ENCODE data around the gene DCBLD2.

Gene DCBLD2, protein sequence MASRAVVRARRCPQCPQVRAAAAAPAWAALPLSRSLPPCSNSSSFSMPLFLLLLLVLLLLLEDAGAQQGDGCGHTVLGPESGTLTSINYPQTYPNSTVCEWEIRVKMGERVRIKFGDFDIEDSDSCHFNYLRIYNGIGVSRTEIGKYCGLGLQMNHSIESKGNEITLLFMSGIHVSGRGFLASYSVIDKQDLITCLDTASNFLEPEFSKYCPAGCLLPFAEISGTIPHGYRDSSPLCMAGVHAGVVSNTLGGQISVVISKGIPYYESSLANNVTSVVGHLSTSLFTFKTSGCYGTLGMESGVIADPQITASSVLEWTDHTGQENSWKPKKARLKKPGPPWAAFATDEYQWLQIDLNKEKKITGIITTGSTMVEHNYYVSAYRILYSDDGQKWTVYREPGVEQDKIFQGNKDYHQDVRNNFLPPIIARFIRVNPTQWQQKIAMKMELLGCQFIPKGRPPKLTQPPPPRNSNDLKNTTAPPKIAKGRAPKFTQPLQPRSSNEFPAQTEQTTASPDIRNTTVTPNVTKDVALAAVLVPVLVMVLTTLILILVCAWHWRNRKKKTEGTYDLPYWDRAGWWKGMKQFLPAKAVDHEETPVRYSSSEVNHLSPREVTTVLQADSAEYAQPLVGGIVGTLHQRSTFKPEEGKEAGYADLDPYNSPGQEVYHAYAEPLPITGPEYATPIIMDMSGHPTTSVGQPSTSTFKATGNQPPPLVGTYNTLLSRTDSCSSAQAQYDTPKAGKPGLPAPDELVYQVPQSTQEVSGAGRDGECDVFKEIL

DNA sequence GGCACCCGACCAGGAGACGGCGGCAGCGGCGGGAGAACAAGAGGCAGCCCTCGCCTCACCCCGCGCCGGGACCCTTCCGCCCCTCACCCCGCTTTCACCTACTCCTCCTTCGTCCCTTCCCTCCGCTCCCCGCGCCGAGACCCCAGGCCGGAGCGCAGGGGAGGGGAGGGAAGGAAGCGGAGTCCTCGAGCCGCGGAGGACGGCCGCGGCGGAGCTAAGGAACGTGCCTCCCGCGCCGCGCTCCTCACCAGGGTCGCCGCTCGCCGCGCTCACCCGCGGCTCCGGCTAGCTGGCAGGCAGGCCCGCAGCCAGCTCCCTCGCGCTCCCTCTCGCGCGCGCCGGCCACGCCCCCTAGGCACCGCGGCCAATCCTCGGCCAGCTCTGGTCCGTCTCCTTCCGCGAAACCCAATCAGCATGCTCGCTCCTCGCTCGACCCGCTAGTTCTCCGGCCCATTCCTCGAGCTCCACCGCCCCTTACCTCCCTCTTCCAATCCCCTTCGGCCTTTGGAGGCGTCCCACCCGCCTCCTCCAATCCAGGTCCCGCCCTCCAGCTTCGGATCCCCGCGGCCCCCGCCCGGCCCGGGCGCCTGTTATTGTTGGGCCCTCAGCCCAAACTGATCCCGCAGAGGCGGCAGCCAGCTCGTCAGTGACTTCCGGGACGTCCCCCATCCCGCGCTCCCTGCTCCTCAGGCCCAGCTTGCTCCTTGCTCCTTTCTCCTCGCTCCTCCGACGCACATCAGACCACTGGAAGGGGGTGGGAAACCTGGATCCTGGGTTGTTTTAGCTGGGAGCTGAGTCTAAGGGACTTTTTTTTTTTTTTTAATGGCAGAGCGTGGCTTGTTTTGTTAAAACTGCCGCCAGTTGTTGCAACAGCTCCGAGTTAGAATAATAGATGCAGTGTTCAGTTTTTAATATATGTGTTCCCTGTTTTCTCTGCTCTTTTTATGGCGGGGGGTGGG lies at the start of gene DCBLD2:
TSS of gene DCBLD2 (minus strand) at position 304 of the 959 bp plus-strand sequence. CDS start 369 bp downstream, outside the sequence.
- in situ Hi-C loops (cut with HindIII; ENCODE audit: low sequenced_read_pairs): no loop called here

DNA sequence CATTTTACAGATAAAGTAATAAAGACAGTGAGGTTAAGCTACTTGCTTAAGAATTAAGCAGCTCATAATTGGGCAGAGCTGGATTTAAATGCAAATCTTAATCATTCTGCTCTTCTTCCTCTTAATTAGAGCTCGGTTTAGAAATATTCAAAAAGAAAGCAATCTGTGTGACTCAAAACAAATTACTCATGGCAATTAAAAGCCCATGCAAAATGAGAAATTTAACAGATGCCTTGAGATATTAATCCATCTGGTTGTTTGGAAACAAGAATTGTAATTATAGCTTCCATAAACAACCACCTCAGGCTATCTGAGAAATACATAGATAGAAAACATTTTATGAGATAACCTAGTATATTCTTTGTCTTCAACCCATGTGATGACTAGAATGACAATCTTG lies 44.2 kb upstream of the DCBLD2 start:
- in situ Hi-C loops (cut with HindIII; ENCODE audit: low sequenced_read_pairs): no loop called here

DNA sequence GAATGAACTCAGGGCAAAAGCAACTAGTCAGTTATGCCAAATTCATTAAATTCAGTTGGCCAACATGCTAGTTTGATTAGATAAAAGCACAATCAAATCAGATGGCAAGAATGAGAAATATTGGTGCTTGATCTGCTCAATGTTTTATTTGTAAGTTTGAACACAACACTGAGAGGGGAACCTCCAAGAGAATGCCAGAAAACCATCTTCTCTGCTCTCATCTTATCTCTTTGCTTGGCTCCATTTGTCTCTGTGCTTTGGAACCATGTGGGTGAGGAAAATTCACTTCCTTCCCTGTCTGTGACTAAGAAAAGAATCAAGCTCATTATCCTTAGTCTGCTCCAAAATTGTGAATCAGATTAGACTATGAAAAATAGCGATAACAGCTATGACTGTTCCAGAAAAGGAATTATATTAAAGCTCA lies 43.6 kb upstream of the DCBLD2 start:
- in situ Hi-C loops (cut with HindIII; ENCODE audit: low sequenced_read_pairs): no loop called here

DNA sequence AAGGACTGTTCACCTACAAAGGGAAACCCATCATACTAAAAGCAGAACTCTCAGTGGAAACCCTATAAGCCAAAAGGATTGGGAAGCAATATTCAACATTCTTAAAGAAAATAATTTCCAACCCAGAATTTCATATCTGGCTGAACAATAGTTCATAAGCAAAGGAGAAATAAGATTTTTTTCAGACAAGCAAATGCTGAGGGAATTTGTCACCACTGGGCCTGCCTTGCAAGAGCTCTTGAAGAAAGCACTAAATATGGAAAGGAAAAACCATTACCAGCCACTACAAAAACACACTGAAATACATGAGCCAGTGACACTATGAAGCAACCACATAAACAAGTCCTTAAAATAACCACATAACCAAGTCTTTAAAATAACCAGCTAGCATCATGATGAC lies 28.9 kb upstream of the DCBLD2 start:
- in situ Hi-C loops (cut with HindIII; ENCODE audit: low sequenced_read_pairs): no loop called here

DNA sequence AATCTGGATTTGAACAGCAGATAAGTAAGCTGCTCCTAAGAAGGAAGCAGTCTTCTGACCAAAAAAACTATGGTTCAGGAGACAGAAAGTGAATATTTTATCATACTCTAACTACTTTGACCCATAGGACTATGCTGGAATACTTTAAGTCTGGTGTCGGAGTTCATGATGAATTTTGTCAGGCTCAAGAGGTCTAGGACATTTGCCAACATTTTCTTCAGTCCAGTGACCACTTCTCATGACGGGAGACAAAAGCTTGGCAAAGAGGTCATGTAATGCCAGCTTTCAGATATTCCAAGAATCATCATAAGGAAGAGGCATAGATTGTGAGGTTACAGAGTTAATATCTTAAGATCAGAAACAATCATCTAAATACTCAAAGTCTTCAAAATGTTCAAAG lies 20.5 kb upstream of the DCBLD2 start:
- in situ Hi-C loops (cut with HindIII; ENCODE audit: low sequenced_read_pairs): no loop called here

DNA sequence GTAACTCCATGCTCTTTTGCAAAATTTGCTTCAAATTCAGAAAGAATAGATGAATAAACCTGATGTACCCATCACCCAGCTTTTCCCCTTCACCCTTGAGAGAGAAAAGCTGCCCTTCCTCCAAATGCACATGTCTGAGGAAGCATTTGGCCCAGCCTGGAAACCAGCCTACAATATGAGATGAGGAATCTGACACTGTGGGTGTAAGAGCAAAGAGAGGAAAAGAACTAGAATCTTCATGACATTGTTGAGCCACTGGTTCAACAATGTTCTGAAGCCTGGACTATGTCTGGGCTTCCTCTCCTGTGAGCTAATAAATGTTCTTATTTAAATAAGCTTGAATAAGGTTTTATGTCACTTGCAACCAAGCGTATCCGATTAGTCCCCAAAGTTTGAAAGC lies 18.7 kb upstream of the DCBLD2 start:
- in situ Hi-C loops (cut with HindIII; ENCODE audit: low sequenced_read_pairs): no loop called here

DNA sequence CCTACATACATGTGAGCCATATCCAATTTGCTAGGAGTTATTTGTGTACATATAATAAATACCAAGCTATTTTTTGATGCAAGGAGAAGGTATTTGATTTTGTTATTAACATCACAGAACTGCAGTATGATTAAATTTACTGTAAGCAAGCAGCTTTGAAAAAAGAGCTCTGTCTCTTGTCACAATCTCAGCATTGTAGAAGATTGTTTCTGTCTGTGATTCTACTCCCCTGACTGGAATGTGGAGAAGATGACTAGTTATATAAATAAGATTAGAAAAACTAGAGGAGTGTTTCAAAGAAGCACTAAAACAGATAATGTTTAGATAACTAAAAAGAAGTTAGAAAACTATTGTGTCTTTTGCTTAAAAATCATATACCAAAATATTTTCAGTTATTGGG lies 17.1 kb upstream of the DCBLD2 start:
- in situ Hi-C loops (cut with HindIII; ENCODE audit: low sequenced_read_pairs): no loop called here

DNA sequence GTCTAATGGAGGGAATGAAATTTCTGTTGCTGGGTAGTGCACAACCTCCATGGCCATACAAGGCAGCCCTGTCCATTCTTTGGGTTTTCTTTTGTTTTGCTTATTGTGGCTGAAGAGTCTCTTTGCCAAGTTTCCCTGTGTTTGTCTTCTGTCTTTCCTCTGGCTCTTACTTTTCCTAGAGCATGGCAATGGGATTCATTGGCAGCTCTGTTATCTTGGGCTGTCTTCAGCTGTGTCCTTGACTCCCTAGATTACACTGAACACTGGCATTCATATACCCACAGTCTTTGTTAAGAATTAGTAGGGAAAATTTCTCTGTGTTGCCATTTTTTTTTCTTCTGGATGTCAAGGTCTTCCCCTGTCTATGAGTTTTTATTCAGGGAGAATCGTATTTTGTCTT lies 16.1 kb upstream of the DCBLD2 start:
- in situ Hi-C loops (cut with HindIII; ENCODE audit: low sequenced_read_pairs): no loop called here

DNA sequence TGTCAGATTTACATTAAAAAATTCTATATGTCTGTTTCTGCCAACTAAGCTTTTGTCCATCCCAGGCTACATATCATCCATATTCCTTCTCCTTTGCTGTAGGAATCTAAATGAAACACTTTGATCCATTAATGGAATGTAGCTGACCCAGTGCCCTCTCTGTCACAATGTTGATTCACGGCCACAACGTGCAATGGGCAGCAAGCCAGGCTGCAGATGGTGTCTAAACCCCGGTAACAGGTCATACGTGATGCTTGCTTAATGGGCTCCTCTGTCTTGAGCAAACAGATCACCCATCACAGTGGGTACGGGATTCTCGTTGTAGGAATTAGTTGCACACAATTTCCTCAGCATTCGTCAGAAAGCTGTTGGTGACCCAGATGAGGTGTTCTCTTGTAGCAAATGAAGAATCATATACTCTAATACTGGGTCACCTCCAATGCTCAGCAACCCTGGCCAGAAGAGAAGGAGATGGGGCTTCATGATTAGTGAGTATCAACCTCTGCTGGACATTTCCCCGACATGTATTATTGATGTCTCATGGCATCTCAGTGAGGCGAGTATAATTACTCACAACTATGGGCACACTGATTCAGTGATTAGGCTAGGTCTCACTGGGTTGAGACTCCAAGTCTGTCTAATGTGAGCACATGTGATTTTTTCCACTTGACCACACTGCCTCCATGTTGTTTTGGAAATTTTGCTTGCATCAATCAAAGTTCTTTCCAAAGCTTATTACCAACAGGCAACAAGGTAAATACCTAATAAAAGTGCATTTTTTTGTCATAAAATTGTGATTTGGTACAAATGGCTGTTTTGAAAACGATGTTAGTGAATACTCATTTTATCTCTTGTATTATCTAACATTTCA lies 12.9 kb upstream of the DCBLD2 start:
- in situ Hi-C loops (cut with HindIII; ENCODE audit: low sequenced_read_pairs): no loop called here

DNA sequence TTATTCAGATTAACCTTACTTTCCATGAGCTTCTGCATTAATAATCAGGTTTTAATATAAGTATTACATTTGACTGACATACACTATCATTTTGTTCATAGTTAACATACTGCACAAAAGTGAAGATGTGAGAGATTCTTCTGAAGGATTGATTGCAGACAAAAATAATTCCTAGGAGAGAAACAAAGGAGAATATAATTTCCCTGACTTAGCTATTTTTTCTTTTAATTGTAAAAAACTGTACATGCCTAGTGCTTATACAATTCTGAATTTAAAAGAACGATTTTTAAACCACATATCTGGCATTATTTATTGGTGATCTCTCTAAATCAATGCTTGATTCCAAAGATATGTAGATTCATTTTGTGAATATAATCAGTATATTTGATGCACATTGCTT lies 11.0 kb upstream of the DCBLD2 start:
- in situ Hi-C loops (cut with HindIII; ENCODE audit: low sequenced_read_pairs): no loop called here

DNA sequence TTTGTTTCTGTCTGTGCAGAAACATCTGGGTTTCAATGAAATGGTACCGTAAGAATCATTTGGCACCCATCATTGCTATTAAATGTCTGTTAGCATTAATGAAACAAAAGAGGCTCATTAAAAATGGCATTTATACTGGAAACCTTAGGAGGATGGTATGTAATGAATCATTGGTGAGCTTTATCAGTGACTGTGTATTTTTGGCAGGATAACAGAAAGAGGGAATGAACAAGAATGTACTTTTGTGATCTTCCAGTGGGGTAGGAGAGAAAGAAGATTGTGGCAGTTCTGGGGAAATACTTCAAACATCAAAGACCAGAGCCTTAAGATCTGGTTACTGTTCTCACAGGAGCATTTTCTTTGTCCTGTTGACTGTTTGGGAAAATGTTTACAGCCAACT lies 4.7 kb upstream of the DCBLD2 start:
- in situ Hi-C loops (cut with HindIII; ENCODE audit: low sequenced_read_pairs): no loop called here

DNA sequence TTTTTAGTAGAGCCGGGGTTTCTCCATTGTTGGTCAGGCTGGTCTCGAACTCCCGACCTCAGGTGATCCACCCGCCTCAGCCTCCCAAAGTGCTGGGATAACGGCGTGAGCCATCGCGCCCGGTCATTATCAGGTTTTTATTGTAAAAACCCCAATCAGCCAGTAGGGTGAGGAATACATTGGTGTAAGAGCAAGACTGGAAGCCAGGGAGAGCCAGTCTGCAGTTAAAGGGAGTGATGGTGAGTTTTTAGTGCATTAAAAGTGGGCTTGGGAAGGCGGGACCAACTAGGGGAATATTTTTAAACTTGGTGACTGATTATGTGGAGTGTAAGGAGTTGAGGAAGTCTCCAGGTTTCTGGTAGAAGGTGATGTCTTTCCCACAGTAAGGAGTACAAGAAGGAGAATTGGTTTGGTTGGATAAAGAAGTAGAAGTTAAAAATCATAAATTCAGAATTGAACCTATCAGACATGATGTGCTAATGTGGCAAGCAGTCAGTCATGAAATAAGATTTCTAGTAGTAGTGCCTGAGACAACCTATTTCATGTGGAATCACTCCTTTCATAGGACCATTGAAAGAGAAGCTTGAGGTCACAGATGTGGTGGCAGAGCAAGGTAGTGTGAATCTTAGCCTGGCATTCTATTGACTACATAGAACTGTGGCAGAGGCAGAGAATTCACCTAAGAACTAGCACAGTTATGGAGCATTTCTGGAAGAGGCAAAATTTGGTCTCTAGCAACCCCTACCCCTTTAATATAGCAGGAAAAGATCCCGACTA lies 2.4 kb upstream of the DCBLD2 start:
- in situ Hi-C loops (cut with HindIII; ENCODE audit: low sequenced_read_pairs): no loop called here

DNA sequence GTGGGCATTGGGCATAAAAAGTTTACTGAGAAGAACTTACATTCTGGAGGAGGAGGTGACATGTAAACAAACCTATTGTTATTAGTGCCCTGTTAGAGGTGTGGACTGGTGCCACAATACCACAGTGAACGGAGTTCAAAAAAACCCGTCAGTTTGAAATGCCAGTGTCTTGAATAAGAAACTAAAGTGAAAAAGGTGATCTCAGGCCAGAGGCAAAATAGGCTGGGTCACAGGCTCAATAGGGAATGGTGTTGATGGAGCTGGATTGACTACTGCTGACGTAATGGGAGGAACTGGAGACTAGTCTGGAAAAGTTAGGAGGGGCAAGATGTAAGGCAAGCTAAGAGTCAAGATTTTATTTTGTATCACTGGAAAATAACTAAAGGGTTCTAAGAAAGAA lies 1.6 kb upstream of the DCBLD2 start:
- in situ Hi-C loops (cut with HindIII; ENCODE audit: low sequenced_read_pairs): no loop called here

DNA sequence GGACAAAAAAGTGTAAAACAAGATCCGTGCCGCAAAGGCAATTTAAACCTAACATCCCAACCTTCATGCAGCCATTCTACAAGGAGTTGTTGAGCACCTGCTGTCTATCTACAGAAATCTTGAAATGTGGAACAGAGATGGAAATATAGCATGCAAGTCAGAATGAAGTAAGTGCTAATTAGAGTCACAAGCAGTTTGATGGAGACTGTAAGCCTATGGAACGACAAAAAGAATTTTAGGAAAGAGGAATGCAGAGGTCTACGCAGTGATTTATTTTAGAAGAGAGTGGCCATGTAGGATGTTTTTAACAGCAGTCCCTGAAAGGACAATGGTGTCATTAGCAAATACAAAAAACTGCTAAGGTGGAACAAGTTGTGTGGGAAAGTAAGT lies 851 bp upstream of the DCBLD2 start:
- in situ Hi-C loops (cut with HindIII; ENCODE audit: low sequenced_read_pairs): no loop called here

DNA sequence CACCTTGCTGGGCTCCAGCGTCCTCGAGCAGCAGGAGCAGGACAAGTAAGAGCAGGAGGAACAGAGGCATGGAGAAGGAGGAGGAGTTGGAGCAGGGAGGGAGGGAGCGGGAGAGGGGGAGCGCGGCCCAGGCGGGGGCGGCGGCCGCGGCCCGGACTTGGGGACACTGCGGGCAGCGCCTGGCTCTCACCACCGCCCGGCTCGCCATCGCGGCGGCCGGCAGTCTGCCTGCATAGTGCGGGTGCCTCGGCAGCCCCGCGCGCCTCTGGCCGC lies 440 bp downstream of the DCBLD2 start:
- in situ Hi-C loops (cut with HindIII; ENCODE audit: low sequenced_read_pairs): no loop called here

DNA sequence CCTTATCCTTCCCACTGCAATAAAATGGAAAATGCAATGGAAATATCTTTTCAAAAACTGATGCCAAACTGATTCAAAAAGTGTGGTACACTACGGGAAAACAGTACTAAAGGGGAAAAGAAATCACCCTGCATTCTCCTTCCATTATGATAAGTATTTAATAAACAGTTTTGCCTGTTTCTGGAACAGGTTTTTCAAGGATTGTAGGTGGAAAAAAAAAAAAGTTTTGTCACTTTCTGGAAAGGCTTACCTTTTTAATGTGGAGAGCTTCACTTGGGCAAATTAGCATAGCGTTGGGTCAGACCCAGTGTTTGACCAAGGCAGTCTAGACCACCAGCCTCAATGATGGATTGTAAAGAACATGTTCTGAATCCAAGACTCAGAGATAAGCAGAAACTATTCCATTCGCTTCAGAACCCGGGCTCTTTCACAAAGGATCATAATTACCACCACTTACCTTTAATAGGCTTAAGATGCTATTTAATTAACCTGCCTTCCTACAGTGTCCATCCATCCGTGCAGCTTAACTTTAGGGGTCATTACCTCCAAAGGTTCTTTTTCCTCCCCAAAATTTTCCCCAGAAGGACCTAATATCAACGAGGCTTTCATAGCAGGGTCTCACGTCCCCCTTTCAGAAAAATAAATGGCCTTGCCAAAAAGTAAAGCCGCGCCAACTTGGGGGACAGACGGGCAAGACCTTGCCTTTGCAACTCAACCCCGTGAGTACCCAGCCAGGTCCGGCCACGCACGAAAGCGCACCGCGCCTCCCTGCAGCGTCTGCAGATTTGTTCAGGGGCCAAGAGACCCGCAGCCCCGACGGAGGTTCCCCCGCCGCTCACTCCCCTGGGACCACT lies 1.0 kb downstream of the DCBLD2 start:
- in situ Hi-C loops (cut with HindIII; ENCODE audit: low sequenced_read_pairs): no loop called here

DNA sequence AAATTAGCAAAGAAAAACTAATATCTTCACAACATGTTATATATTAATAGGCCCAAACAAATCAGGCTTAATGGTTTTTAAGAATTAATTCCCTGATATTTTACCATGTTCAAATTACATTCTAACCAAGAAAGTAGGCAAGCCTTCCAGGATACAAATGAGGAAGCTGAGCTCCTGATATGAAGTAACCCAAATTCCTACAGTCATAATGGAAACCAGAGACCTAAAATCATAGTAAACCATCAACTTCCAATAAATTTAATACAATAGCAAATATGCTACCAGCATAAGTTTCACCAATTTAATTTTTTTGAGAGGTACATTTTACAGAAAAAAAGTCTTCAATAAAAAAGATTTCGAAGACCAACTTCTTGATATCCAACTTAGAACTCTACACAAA lies 3.8 kb downstream of the DCBLD2 start:
- in situ Hi-C loops (cut with HindIII; ENCODE audit: low sequenced_read_pairs): loop anchor here (5.0 kb wide), 1 partner anchor 85 kb away; no protein-coding TSS in a partner anchor

DNA sequence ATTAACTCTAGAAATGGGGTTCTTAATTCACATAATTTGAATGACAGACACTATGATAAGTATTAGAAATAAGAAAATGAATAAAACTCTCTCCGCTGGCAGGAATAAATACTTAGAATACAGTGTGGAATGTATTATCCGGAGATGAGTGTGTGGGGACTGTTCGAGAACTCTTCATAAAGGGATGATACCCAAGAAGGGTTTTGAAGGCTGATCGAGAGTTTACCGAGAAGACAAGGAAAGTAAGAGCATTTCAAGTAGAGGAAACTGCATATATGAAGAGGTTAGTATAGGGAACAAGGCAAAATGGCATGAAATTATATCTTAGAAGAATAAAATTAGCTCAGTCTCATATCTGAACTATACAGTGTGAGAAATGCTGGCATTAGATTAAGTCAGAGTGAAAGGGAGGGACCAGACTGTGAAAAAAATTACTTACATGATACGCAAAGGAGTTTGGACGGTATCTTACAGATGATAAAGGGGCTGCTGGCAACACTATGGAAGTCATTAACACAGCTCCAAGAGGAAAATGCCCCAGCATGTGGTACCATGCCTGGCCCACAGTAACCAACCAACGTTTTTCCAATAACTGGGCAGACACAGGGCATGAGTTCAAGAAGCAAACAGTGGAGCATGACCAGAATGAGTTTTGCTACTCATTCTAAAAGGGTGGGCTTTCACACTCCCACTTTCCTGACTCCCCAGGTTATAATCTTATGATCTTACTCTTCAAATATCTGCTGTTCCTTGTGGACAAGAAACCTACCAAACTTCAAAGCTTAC lies 6.5 kb downstream of the DCBLD2 start:
- in situ Hi-C loops (cut with HindIII; ENCODE audit: low sequenced_read_pairs): loop anchor here (5.0 kb wide), 1 partner anchor 87 kb away; no protein-coding TSS in a partner anchor
